Effector memory CD8-positive, alpha-beta T cell (primary cell): Measurements from ENCODE around the gene PGA3.
"Not testable (repeated sequence)": the region's sequence is repeated elsewhere in the genome, so short reads cannot be mapped to it uniquely, and the experiment has no call there.

ENCODE experiments used
- ATAC-seq: fragments of 150-1000 bp; cut with Tn5 transposase; replicated peaks from 2 replicates; pipeline ENCODE4 v1.10.0; 2021; ENCODE audit warnings: mild to moderate bottlenecking, moderate library complexity
- DNase-seq, 3 experiments: peaks; one replicate each; pipeline ENCODE4 v3.0.0; 2021
- H3K27ac Mint-ChIP-seq, 2 donors: one replicate each; pipeline ENCODE4 v1.8.0; 2022; ENCODE audit warnings: mild to moderate bottlenecking in 2 of 2, mixed read lengths in 2 of 2, moderate library complexity in 2 of 2
- H3K27me3 Mint-ChIP-seq, 2 donors: one replicate each; pipeline ENCODE4 v1.8.0; 2022; ENCODE audit warnings: mixed read lengths in 2 of 2
- H3K36me3 Mint-ChIP-seq: one replicate; pipeline ENCODE4 v1.8.0; 2022; ENCODE audit warnings: mild to moderate bottlenecking, moderate library complexity, mixed read lengths; ENCODE audit not compliant: insufficient read depth
- H3K4me1 Mint-ChIP-seq, 2 donors: one replicate each; pipeline ENCODE4 v1.8.0; 2022; ENCODE audit warnings: low read depth in 2 of 2, mixed read lengths in 2 of 2
- H3K4me3 Mint-ChIP-seq, 2 donors: one replicate each; pipeline ENCODE4 v1.8.0; 2022; ENCODE audit warnings: mild to moderate bottlenecking in 2 of 2, mixed read lengths in 2 of 2, moderate library complexity in 2 of 2
- H3K9me3 Mint-ChIP-seq, 2 donors: one replicate each; pipeline ENCODE4 v1.8.0; 2022; ENCODE audit warnings: mixed read lengths in 2 of 2

Gene PGA3

GRCh38 chr11:61163714-61164605 lies 39.4 kb upstream of the PGA3 start:
- Mint-ChIP-seq H3K4me3 (no peak overlapping the region), H3K4me1 (peaks cover 19 to 20% of the 10 kb centered on the region in 2 donors), H3K27me3 (no peaks in the 10 kb centered on the region)

GRCh38 chr11:61164606-61165424 lies 38.5 kb upstream of the PGA3 start:
- Mint-ChIP-seq H3K27me3 (no peaks in the 10 kb centered on the region), H3K9me3 (no peaks in the 10 kb centered on the region), H3K27ac (peak overlapping the region; percentile 23 to 24), H3K4me3 (no peak overlapping the region), H3K36me3 (peaks cover 18% of the 10 kb centered on the region), H3K4me1 (peaks cover 19% of the 10 kb centered on the region in 2 donors)
- DNase-seq (no peak), ATAC-seq (no peak)

More at GRCh38 chr11:61163714-61164605, 39.4 kb upstream of the PGA3 start:
- peak overlapping the region; percentile 23 to 24 for H3K27ac Mint-ChIP-seq
- ATAC-seq (no peak), DNase-seq (no peak)
- H3K36me3 Mint-ChIP-seq, result peaks cover 20% of the 10 kb centered on the region
- no peaks in the 10 kb centered on the region for H3K9me3 Mint-ChIP-seq

GRCh38 chr11:61165785-61166184 lies 37.5 kb upstream of the PGA3 start:
- H3K27ac Mint-ChIP-seq, ATAC-seq, H3K9me3 Mint-ChIP-seq, DNase-seq, H3K27me3 Mint-ChIP-seq, H3K36me3 Mint-ChIP-seq, H3K4me3 Mint-ChIP-seq: not testable (repeated sequence)
- peaks cover 12 to 13% of the 10 kb centered on the region in 2 donors for H3K4me1 Mint-ChIP-seq

GRCh38 chr11:61166331-61166730 lies 37.0 kb upstream of the PGA3 start:
- peaks cover 12 to 13% of the 10 kb centered on the region in 2 donors for H3K4me1 Mint-ChIP-seq
- ATAC-seq, H3K27me3 Mint-ChIP-seq, H3K27ac Mint-ChIP-seq, H3K9me3 Mint-ChIP-seq, H3K36me3 Mint-ChIP-seq, H3K4me3 Mint-ChIP-seq, DNase-seq: not testable (repeated sequence)

- no peak for DNase-seq
- Mint-ChIP-seq H3K4me1 (peaks cover 14 to 15% of the 10 kb centered on the region in 2 donors), H3K27ac (no peak overlapping the region), H3K27me3 (peaks cover 0 to 6% of the 10 kb centered on the region in 2 donors), H3K36me3 (no peaks in the 10 kb centered on the region), H3K9me3 (no peaks in the 10 kb centered on the region), H3K4me3 (no peak overlapping the region)
- ATAC-seq, result no peak
Observed at GRCh38 chr11:61168042-61168688, 35.1 kb upstream of the PGA3 start.

- no peaks in the 10 kb centered on the region for H3K36me3 Mint-ChIP-seq
- peaks cover 0 to 12% of the 10 kb centered on the region in 2 donors for H3K27me3 Mint-ChIP-seq
- DNase-seq, result no peak
- H3K4me3 Mint-ChIP-seq, result no peak overlapping the region
- peaks cover 14 to 15% of the 10 kb centered on the region in 2 donors for H3K4me1 Mint-ChIP-seq
- ATAC-seq, result no peak
- H3K27ac Mint-ChIP-seq, result no peak overlapping the region
- no peaks in the 10 kb centered on the region for H3K9me3 Mint-ChIP-seq
Observed at GRCh38 chr11:61168800-61169199, 34.5 kb upstream of the PGA3 start.

GRCh38 chr11:61170566-61170965 lies 32.7 kb upstream of the PGA3 start:
- H3K27ac Mint-ChIP-seq, result no peak overlapping the region
- no peak for ATAC-seq
- no peak overlapping the region for H3K4me3 Mint-ChIP-seq
- peaks cover 0 to 25% of the 10 kb centered on the region in 2 donors for H3K27me3 Mint-ChIP-seq
- no peaks in the 10 kb centered on the region for H3K9me3 Mint-ChIP-seq
- H3K36me3 Mint-ChIP-seq, result no peaks in the 10 kb centered on the region
- H3K4me1 Mint-ChIP-seq, result peaks cover 9 to 11% of the 10 kb centered on the region in 2 donors
- no peak for DNase-seq

GRCh38 chr11:61171907-61172306 lies 31.4 kb upstream of the PGA3 start:
- H3K4me3 Mint-ChIP-seq, result no peak overlapping the region
- ATAC-seq (no peak), DNase-seq (no peak)
- H3K4me1 Mint-ChIP-seq, result peaks cover 9 to 11% of the 10 kb centered on the region in 2 donors
- no peaks in the 10 kb centered on the region for H3K36me3 Mint-ChIP-seq
- no peak overlapping the region for H3K27ac Mint-ChIP-seq
- no peaks in the 10 kb centered on the region for H3K9me3 Mint-ChIP-seq
- peaks cover 0 to 37% of the 10 kb centered on the region in 2 donors for H3K27me3 Mint-ChIP-seq

GRCh38 chr11:61172356-61172755 lies 31.0 kb upstream of the PGA3 start:
- Mint-ChIP-seq H3K27ac (no peak overlapping the region), H3K9me3 (no peaks in the 10 kb centered on the region), H3K27me3 (peaks cover 0 to 37% of the 10 kb centered on the region in 2 donors), H3K36me3 (no peaks in the 10 kb centered on the region), H3K4me1 (peaks cover 9 to 11% of the 10 kb centered on the region in 2 donors), H3K4me3 (no peak overlapping the region)
- ATAC-seq (no peak), DNase-seq (no peak)

- no peaks in the 10 kb centered on the region for H3K9me3 Mint-ChIP-seq
- peaks cover 0 to 37% of the 10 kb centered on the region in 2 donors for H3K27me3 Mint-ChIP-seq
- no peaks in the 10 kb centered on the region for H3K36me3 Mint-ChIP-seq
- DNase-seq (no peak), ATAC-seq (no peak)
- H3K27ac Mint-ChIP-seq, result no peak overlapping the region
- H3K4me1 Mint-ChIP-seq, result peaks cover 9 to 11% of the 10 kb centered on the region in 2 donors
- H3K4me3 Mint-ChIP-seq, result no peak overlapping the region
Observed at GRCh38 chr11:61172888-61173287, 30.4 kb upstream of the PGA3 start.

GRCh38 chr11:61173456-61173855 lies 29.9 kb upstream of the PGA3 start:
- H3K4me1 Mint-ChIP-seq, result peaks cover 9 to 11% of the 10 kb centered on the region in 2 donors
- ATAC-seq, result no peak
- no peak for DNase-seq
- H3K4me3 Mint-ChIP-seq, result no peak overlapping the region
- H3K36me3 Mint-ChIP-seq, result no peaks in the 10 kb centered on the region
- no peaks in the 10 kb centered on the region for H3K9me3 Mint-ChIP-seq
- H3K27me3 Mint-ChIP-seq, result peaks cover 0 to 37% of the 10 kb centered on the region in 2 donors
- H3K27ac Mint-ChIP-seq, result no peak overlapping the region

GRCh38 chr11:61174273-61174672 lies 29.0 kb upstream of the PGA3 start:
- ATAC-seq (no peak), DNase-seq (no peak)
- H3K4me1 Mint-ChIP-seq, result peaks cover 9 to 11% of the 10 kb centered on the region in 2 donors
- no peaks in the 10 kb centered on the region for H3K36me3 Mint-ChIP-seq
- no peak overlapping the region for H3K27ac Mint-ChIP-seq
- no peak overlapping the region for H3K4me3 Mint-ChIP-seq
- no peaks in the 10 kb centered on the region for H3K9me3 Mint-ChIP-seq
- peaks cover 2 to 37% of the 10 kb centered on the region in 2 donors for H3K27me3 Mint-ChIP-seq

GRCh38 chr11:61174949-61175348 lies 28.4 kb upstream of the PGA3 start:
- H3K27me3 Mint-ChIP-seq, result peaks cover 7 to 37% of the 10 kb centered on the region in 2 donors
- H3K9me3 Mint-ChIP-seq, result no peaks in the 10 kb centered on the region
- ATAC-seq (no peak), DNase-seq (no peak)
- H3K27ac Mint-ChIP-seq, result no peak overlapping the region
- H3K4me3 Mint-ChIP-seq, result no peak overlapping the region
- peaks cover 9 to 11% of the 10 kb centered on the region in 2 donors for H3K4me1 Mint-ChIP-seq
- no peaks in the 10 kb centered on the region for H3K36me3 Mint-ChIP-seq
